Large intestine (tissue), 3 donors: Measurements from ENCODE around the gene PTPRK. TPM values are rescaled to one million over a fixed set of nuclear protein-coding genes. Genes with fewer than 3 reads are reported as not detected.

Experiments used
- DNase-seq, 2 donors: peaks; one replicate each; pipeline versions ENCODE4 v3.0.0 to v3.0.0-alpha.2; 2013
- H3K27ac ChIP-seq: one replicate; pipeline ENCODE4 v1.5.1; 2013; ENCODE audit warnings: low read length
- H3K27me3 ChIP-seq: 2 replicates; pipeline ENCODE4 v1.6.1; 2013; ENCODE audit warnings: low read length; ENCODE audit not compliant: control insufficient read depth, insufficient read depth
- H3K36me3 ChIP-seq: 2 replicates; pipeline ENCODE4 v1.6.1; 2013; ENCODE audit warnings: low read length; ENCODE audit not compliant: control insufficient read depth, insufficient read depth
- H3K4me1 ChIP-seq: one replicate; pipeline ENCODE4 v1.6.1; 2013; ENCODE audit warnings: low read length; ENCODE audit not compliant: control insufficient read depth, insufficient read depth
- H3K4me3 ChIP-seq: one replicate; pipeline ENCODE4 v1.5.1; 2013; ENCODE audit warnings: low read length
- H3K9me3 ChIP-seq: one replicate; pipeline ENCODE4 v1.6.1; 2013; ENCODE audit warnings: mild to moderate bottlenecking, low read depth, low read length, moderate library complexity; ENCODE audit not compliant: control insufficient read depth
- WGBS: methylation state at CpG from one replicate; pipeline ENCODE4 v1.1.5; 2013; ENCODE audit warnings: low lambda C conversion rate; ENCODE audit not compliant: insufficient coverage; 5-methylcytosine and 5-hydroxymethylcytosine counted together
- polyA plus RNA-seq: library from polyadenylated mRNA; unstranded; fragments of 120-200 nt; gene quantifications from one replicate; pipeline ENCODE4 v1.2.1, GENCODE V29; 2013

PTPRK gene
- polyA plus RNA-seq, 1 donor: 65.4 TPM

DNA sequence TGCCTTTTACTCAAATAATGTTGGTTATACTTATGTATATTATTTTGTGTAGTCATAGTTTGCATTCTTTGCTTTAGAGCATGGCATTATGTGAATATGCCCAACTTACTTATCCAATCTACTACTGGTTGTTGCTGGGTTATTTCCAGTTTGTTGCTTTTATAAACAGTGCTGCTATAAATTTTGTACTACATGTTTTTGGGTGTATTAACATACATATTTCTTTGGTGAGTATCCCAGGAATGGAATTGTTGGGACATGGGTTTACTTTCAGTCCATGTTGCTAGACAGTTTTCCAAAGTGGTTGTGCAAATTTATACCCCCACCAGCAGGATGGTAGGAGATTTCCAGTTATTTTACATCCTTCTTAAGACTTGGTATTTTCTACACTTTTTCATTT, 462.5 kb downstream of the PTPRK start:
- Histone ChIP-seq H3K27me3 (no peaks in the 10 kb centered on the region), H3K4me1 (peaks cover 4% of the 10 kb centered on the region), H3K27ac (no peak overlapping the region), H3K36me3 (peaks cover 20% of the 10 kb centered on the region), H3K9me3 (no peaks in the 10 kb centered on the region), H3K4me3 (no peak overlapping the region)
- DNase-seq: no peak

DNA sequence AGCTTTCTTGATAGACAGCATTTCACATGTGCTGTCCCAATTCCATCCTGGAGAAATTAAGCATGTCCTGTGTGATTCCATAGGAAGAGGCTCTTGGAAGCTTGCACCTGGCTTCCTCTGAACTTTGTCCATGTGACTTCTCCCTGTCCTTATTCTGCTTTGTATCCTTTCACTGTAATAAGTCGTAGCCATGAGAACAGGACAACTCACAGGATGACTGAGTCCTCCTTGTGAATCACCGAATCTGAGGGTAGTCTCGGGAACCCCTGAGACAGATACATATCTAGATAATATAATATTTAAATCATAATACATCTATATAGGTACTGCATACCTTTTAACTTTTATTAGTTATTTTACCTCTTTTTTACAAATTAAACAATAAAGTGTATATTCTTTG, 462.9 kb downstream of the PTPRK start:
- Histone ChIP-seq H3K27ac (no peak overlapping the region), H3K4me3 (no peak overlapping the region), H3K36me3 (peaks cover 23% of the 10 kb centered on the region), H3K4me1 (peaks cover under 1% of the 10 kb centered on the region), H3K9me3 (no peaks in the 10 kb centered on the region), H3K27me3 (no peaks in the 10 kb centered on the region)
- WGBS: no CpG with 5 or more reads among the region's 3 CpGs
- no peak for DNase-seq

DNA sequence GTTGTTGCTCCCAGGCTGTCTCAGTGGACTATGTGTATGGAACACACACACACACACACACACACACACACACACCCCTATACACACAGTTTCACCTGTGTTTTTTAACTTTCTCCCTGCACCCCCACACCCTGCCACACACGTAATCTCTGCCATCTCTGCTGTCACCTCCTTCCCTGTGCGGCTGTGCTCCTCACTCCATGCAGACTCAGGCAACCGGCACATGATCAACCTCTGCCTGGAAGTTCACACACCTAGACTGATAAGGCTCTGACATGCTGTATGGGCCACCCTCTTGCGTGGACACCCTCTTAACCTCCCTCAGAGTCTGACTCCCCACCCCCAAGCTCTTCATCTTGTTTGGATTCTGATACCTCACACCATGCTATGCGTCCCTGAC, 467.3 kb downstream of the PTPRK start:
- Histone ChIP-seq H3K4me3 (no peak overlapping the region), H3K9me3 (no peaks in the 10 kb centered on the region), H3K27ac (no peak overlapping the region), H3K27me3 (no peaks in the 10 kb centered on the region), H3K4me1 (no peaks in the 10 kb centered on the region), H3K36me3 (peaks cover 27% of the 10 kb centered on the region)
- DNase-seq: no peak
- WGBS: no CpG with 5 or more reads among the region's 5 CpGs

DNA sequence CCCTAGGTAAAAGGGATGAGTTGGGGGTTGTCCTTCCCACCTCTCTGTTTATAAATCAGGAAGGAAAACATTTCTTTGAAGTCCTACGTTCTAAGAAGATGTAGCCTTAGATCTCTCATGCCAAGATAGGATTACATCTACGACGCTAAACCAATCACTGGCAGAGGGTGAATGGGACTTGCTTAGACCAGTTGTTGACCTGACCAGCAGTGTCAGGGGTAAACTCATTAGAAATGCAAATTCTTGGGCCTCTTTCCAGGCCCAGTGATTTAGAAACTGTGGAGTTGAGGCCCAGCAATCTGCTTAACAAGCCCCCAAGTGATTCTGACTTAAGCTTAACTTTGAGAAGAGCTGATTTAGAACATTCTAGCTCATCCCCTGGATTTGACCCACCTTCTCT, 472.4 kb downstream of the PTPRK start:
- Histone ChIP-seq H3K27ac (no peak overlapping the region), H3K4me3 (no peak overlapping the region), H3K27me3 (no peaks in the 10 kb centered on the region), H3K4me1 (no peaks in the 10 kb centered on the region), H3K9me3 (no peaks in the 10 kb centered on the region), H3K36me3 (peaks cover 19% of the 10 kb centered on the region)
- DNase-seq: no peak
- 90% methylated on average over 2 of the region's 3 CpGs for WGBS

DNA sequence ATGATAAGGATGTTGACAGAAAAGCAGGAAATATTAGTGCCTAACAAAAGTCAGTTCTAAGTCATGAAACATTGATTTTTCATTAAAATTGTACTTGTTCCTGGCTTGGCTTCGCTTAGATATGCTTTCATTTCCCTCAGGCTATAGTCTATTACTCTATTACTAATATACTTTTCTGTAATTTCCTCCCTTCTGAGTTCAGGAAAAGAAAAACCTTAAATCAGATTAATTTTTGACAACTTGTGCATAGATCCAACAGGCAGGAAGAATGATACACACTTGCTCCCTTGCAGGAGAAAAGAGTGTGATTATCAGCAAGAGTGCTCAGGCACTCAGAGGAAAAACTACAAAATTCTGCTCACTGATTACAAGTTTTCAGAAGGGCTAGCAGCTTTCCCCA, 474.4 kb downstream of the PTPRK start:
- no peak overlapping the region for H3K4me3 ChIP-seq
- 100% methylated on average over 1 of the region's 1 CpG for WGBS
- no peaks in the 10 kb centered on the region for H3K4me1 ChIP-seq
- H3K27me3 ChIP-seq: no peaks in the 10 kb centered on the region
- H3K9me3 ChIP-seq: no peaks in the 10 kb centered on the region
- no peak overlapping the region for H3K27ac ChIP-seq
- DNase-seq: no peak
- peaks cover 18% of the 10 kb centered on the region for H3K36me3 ChIP-seq

DNA sequence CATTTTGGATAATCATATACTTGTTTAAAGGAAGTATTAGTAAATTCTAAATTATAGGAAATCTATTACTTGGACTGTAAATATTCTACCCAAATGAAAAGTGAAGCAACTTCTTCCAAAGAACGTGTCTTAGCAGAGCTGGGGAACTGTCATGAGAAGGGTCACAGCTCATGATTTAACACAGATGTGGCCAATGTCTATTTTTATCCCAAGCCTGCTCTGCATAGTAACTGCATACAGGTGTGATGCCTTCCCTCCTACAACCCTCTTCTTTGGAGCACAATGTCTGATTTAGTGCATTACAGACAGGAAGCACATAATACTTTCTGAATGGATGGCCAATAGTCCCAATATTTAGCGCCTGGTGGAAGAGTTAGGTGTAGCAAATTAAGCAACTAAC, 480.9 kb downstream of the PTPRK start:
- Histone ChIP-seq H3K27ac (no peak overlapping the region), H3K27me3 (no peaks in the 10 kb centered on the region), H3K9me3 (no peaks in the 10 kb centered on the region), H3K4me1 (no peaks in the 10 kb centered on the region), H3K36me3 (peaks cover 9% of the 10 kb centered on the region), H3K4me3 (no peak overlapping the region)
- 92% methylated on average over 2 of the region's 2 CpGs for WGBS
- DNase-seq: no peak

DNA sequence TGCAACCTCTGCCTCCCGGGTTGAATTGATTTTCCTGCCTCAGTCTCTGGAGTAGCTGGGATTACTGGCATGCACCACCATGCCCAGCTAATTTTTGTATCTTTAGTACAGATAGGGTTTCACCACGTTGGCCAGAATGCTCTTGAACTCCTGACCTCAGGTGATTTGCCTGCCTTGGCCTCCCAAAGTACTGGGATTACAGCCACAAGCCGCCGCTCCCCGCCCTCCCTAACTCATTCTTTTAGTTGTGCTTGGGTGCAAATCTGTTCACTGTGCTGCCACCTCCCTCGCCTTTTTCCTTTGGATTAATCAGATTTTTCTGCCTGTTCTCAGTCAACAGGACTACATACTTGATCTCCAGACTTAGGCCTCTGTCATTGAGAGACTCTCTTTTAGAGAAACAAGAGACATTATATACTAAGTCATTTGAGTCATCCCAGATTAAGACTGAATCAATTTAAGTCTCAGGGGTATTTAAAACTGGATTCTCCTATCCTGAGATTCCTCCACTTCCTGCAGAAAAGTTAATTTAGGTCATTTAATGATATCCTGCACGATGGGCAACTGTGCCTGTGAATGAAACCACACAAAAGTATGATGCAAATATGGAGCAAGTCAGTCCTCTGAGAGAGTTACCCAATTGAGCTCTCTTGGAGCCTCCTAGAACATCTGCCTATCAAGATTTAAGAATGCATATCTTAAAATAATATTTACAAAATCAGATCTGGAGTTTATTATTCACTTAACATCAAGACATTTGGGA, 483.4 kb downstream of the PTPRK start:
- H3K27ac ChIP-seq: no peak overlapping the region
- H3K27me3 ChIP-seq: no peaks in the 10 kb centered on the region
- H3K36me3 ChIP-seq: peaks cover 7% of the 10 kb centered on the region
- no peak for DNase-seq
- no peaks in the 10 kb centered on the region for H3K9me3 ChIP-seq
- no peaks in the 10 kb centered on the region for H3K4me1 ChIP-seq
- H3K4me3 ChIP-seq: no peak overlapping the region
- WGBS: 100% methylated on average over 1 of the region's 7 CpGs

DNA sequence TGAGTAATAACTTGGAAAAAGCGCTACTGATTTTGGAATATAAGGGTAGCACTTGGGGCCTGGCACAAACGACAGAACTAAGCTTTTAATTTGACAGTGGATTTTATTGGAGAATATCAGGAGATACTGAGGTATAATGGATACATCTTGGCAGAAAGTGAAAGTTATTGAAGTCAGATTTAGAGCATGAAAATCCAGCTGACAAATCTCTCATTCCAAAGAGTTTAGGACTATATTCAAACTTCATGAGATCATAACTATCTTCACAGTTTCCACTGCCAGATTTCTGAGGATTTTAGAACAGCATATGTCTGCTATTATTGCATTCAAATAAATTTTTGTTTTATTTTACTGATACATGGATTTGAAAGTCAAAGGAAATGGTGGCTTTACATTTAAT, 487.2 kb downstream of the PTPRK start:
- Histone ChIP-seq H3K27ac (no peak overlapping the region), H3K36me3 (peaks cover 8% of the 10 kb centered on the region), H3K4me1 (no peaks in the 10 kb centered on the region), H3K4me3 (no peak overlapping the region), H3K27me3 (no peaks in the 10 kb centered on the region), H3K9me3 (no peaks in the 10 kb centered on the region)
- no peak for DNase-seq
- WGBS: 100% methylated on average over 2 of the region's 2 CpGs

DNA sequence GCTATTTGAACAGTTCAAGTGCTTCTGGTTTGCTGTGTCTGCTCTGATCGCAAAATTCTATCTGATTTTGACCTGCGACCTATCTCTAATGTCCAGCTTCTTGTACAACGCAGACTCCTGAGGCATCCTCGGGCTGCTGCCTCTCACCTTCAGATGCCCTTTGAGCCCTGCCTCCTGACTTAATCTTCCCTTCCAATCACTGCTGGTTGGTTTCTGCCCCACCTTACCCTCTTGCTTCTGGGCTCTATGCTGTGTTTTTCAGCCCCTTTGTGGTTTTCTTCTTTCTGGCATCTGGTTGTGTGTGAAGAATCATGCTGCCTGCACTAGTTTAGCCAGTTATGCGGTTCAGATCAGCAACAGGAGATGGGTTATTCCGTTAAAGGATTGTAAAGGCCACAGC, 488.4 kb downstream of the PTPRK start:
- no peak for DNase-seq
- Histone ChIP-seq H3K9me3 (no peaks in the 10 kb centered on the region), H3K4me3 (no peak overlapping the region), H3K27me3 (no peaks in the 10 kb centered on the region), H3K27ac (no peak overlapping the region), H3K4me1 (no peaks in the 10 kb centered on the region), H3K36me3 (peaks cover 8% of the 10 kb centered on the region)
- 100% methylated on average over 1 of the region's 6 CpGs for WGBS

DNA sequence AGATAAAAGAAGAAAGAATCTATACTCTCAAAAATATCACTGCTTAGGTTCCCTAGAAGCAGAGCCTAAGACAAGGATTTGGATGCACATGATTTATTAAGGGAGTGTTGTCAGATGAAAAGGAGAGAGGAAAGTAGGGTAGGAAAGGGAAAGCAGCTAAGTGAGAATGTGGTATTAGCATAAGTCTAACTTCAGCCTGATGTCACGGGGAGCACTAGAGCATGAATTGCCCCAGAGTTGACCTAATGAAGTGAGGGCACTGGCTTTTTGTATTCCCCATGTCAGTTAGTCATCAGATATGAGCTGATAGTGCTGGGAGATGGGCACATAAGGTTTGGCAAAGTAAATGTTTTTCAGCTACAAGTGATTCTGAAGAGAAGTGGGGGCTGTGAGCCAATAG, 490.6 kb downstream of the PTPRK start:
- no peak overlapping the region for H3K4me3 ChIP-seq
- 80% methylated on average over 1 of the region's 1 CpG for WGBS
- H3K4me1 ChIP-seq: no peaks in the 10 kb centered on the region
- no peaks in the 10 kb centered on the region for H3K27me3 ChIP-seq
- no peak overlapping the region for H3K27ac ChIP-seq
- no peak for DNase-seq
- peaks cover 8% of the 10 kb centered on the region for H3K36me3 ChIP-seq
- no peaks in the 10 kb centered on the region for H3K9me3 ChIP-seq

DNA sequence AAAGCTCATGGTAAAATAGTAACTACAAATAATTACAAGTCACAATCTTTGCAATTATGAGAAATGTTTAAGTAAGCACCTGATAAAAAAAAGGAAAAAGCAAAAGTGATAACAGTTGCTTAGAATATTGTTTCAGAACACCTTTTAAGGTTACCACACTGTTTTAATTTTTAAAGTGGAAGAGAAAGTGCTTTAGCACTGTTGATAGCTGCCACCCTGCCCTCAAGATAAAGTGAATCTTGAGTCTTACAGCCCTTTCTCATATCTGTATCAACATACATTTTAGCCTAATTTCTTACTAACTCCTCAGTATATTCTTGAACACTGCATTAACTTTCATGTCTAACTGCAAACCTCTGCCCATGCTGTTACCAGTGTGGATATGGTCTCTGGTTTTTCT, 492.2 kb downstream of the PTPRK start:
- no peak overlapping the region for H3K27ac ChIP-seq
- H3K36me3 ChIP-seq: peaks cover 6% of the 10 kb centered on the region
- H3K9me3 ChIP-seq: no peaks in the 10 kb centered on the region
- no peak for DNase-seq
- no peaks in the 10 kb centered on the region for H3K4me1 ChIP-seq
- H3K27me3 ChIP-seq: no peaks in the 10 kb centered on the region
- H3K4me3 ChIP-seq: no peak overlapping the region
